GM19238 (cell line): ENCODE measurements around the gene HSPH1.
"Not testable (repeated sequence)": the region's sequence is repeated elsewhere in the genome, so short reads cannot be mapped to it uniquely, and the experiment has no call there.

Source experiments
- DNase-seq: peaks from one replicate; pipeline ENCODE4 v3.0.0; 2011; ENCODE audit warnings: low spot score; ENCODE audit not compliant: insufficient read length

The HSPH1 gene

DNA sequence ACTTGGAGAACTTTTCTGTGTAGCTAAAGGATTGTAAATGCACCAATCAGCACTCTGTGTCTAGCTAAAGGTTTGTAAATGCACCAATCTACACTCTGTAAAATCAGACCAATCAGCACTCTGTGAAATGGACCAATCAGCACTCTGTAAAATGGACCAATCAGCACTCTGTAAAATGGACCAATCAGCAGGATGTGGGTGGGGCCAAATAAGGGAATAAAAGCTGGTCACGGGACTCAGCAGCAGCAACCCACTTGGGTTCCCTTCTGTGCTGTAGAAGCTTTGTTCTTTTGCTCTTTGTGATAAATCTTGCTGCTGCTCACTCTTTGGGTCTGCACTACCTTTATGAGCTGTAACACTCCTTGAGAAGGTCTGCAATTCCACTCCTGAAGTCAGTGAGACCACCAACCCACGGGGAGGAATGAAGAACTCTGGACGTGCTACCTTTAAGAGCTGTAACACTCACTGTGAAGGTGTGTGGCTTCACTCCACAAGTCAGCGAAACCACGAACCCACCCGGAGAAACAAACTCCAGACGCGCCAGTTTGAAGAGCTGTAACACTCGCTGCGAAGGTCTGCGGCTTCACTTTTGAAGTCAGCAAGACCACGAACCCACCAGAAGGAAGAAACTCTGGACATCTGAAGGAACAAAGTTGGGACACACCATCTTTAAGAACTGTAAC is 16.2 kb upstream of the HSPH1 start:
- not testable (repeated sequence) for DNase-seq

DNA sequence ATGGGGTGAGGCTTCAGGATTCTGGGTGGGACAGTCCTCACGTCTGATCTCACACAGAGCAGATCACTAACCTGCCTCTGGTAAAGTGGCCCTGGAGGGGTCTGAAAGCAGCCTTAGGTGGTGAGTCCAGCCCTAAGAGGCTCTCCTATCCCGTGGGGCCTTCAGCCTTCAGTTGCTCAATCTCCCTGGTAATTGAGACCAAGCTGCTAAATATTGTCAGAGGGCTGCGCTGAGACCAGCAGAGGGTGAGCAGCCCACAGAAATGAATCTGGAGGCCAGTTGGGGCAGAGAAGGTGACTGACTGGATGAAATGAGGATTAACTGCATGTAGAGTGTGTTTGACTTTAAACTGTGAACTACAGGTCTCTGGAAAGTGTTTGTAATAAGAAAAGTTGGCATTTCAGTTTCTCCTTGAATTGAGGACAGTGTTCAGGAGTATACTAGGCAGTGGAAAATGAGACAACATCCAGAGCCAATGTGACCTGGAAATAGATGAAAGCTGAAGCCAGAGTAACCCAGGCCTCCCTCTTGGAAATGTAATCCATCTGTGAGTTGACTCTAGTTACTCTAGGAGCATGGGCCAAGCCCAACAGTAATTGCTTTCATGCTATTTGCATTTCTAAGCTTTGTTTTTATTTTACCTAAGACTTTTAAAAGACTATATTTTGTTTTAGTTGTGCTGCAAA is 14.3 kb upstream of the HSPH1 start:
- no peak for DNase-seq

DNA sequence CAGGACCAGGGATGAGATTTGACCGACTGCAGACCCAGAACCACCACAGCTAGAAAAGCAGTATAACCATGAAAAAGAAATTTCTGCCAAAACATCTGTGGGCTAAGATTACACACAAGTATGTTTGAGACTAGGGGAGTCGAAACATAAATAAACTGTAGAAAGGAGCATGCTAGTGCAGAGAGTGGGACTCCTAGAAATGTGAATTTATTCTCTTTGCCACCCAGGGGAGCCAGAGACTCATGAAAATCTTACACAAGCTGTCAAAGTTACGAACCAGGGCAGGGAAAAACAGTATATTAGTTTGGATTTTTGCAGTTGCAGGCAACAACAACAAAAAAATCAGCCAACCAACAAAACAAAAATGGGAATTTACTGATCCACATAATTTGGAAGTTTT is 12.3 kb upstream of the HSPH1 start:
- no peak for DNase-seq

DNA sequence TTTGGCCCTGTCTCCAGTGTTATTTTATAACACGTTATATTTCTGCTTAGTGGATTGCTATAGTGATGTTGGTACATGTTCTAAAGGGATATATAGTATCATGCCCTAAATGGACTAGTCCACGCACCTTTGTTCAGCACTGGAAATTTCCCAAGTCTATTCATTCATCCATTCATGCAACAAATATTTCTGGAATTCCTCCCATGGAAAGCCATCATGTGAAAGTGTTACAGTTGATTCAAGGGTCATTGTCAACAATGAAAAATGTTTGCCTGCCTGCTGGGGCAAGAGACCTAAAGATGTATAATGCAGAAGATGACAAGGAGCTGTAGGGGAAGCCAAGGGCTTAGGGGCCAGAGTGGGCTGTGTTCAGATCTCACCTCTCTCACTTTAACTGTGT is 10.8 kb upstream of the HSPH1 start:
- no peak for DNase-seq

DNA sequence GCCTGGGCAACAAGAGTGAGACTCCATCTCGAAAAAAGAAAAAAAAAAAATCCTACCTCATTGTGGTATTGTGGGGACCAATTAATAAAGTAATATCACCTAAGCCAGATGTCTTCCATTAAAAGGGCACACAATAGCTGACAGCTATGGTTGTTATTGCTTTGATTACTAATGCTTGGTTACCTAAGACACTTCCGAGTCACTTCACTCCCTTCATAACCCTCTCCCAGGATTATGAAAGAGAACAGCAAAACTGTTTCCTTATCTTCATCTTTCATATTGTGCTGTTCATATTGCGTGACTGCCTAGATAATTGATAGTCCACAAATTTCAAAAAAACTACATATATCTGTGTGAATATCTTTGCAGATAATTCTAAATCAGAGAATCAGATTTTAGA is 10.3 kb upstream of the HSPH1 start:
- no peak for DNase-seq

DNA sequence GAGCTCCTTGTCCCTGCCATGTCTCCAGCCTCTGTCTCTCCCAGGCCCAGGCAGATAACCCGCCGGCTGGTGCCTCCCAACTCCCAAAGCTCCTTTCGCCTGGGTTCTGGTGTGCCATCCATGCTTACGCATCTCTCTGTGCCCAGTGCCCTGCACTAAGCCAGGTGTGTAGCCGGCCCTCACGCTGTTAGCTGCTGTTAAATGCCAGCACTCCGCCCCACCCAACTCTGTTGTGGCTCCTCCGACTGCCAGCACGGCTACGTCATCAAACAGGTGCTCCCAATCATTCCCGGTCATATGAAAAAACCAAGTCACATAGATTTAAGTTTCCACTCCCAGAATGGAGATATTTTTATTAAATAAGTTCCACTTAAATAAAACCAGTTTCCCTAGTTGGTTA is 7.0 kb upstream of the HSPH1 start:
- no peak for DNase-seq

DNA sequence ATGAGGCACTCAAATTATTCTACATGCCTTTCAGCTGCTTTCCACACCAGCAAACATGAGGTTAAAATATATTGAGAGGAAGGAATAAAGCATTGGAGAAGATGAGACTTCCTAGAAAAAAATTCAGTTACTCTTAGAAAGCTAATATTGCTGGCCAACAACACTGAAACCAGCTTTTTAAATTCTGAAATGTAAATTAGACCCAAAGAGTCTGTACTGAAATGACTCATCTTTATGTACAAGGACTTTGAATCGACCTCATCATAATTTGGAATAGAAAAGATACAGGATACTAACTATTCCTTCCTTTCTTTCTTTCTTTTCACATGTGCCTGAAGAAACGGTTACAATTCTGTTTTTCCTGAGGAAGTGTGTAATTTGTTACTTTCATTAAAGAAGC is 6.5 kb upstream of the HSPH1 start:
- no peak for DNase-seq

DNA sequence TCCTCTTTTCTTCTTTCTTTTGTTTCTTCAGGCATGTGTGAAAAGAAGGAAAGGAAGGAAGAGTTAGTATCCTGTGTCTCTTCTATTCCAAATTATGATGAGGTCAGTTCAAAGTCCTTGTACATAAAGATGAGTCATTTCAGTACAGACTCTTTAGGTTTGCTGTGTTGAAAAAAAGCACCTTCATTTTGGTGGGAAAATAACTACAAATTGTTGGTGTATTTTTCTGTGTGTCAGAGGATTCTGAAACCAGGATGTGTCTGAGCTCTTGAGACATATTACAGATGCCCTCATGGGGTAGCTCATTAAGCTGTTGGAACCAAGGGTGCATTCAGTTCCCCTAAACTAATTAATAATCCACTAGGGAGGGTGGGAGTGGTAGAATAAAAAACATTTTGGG is 5.8 kb upstream of the HSPH1 start:
- DNase-seq = no peak

DNA sequence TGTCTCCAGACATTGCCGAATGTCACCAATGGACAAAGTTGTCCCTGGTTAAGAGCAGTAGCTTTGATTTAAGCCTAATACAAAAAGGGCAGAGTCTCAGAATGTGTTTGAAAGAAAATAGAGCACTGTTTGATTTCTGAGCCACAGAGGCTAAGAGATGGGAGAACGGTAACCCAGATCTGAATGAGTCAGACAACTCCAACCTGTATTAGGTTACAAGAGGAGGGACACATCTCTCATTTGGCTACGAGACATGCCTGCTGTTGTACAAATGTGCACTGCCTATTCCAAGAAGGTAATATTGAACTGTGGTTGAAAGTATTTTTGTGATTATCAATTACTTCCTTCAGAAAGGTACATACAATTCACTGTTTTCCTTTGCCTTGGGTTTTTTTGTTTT is 4.9 kb upstream of the HSPH1 start:
- no peak for DNase-seq

DNA sequence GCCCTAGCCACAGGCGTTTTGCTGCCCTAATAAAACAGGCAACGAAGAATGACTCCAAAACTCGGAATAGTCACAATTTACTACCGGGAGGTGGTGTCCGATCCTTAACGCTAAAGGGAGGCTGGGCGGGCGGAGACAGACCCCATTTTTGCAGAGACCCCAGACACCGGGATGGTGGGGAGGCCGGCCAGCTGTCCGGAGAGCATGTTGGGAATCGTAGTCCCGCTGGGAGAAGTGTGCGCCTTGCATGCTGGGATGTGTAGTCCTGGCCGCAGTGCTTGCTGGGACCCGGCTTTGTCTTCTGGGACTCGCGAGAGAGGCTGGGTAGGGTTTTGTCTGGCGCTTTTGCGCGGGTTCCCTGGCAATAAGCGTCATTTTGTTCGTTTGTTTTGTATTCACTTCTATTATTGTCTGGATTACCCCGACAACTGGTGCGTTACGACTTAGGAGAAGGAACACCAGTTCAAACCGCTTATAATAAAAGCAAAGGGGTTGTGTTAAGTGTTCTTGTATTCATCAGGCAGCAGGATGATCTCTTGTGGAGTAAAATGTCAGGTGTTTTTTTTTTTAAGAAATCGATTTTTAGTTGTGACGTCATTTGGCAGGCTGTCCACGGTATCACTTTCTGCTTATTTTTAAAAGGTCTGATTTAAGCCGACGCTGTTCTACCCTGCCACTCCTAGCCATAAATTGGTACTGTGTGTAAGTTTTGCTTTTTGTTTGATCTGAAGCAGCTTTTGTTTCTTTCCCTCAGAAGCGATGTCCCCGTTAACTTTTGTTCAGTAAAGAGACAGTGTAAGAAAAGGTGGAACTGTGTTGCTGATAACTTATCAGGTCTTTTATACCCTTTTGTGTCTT is 676 bp upstream of the HSPH1 start:
- DNase-seq = peak; percentile 78

DNA sequence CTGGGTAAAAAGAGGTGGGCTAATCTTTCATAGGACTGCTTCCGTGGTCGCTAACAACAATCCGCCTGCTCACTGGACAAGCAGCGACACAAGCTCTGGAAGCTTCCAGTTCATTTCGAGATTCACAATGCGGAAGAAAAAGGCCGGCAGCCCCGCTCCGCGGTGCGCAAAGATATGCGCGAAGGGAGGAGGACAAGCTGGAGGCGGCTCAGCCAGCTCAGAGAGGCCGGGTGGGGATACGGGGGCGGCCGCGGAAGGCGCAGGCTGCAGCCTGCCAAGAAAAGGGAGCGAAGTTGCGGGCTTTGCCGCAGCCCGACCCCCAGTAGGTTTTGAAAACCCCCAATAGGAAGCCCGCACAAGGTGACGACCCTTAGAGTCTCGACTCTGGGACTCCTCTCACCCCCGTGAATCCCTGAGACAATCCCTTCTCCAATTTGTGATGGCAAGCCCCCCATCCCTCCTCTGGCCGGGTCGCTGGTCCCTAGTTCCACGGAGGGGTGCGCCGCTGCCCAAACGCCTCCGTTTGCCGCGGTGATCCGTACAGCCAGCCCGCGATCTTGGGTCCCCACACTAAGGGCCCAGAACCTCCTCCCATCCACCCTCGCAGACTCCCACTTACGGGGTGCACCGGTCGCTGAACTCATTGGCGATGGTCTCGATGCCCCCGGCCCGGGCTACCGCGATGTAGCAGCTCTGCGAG is 697 bp downstream of the HSPH1 start:
- peak; percentile 32 for DNase-seq

DNA sequence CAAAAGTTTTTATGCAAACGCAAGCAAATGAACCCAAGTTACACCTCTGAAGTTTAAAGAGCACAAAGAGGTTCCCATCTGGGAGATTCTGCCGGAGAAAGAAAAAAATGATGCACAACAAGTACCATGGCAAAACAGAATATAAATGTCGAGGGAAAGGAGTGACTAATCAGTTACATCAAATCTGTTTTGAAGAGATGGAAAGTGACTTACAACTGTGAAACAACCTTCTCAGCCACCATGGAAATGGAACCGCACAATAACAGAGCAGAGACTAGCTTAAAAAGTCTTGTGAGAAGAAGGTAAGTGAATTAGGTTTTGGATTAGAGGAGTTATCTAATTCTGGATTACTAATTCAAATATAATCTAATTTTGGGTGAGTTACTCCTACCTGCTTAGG is 2.4 kb downstream of the HSPH1 start:
- no peak for DNase-seq

DNA sequence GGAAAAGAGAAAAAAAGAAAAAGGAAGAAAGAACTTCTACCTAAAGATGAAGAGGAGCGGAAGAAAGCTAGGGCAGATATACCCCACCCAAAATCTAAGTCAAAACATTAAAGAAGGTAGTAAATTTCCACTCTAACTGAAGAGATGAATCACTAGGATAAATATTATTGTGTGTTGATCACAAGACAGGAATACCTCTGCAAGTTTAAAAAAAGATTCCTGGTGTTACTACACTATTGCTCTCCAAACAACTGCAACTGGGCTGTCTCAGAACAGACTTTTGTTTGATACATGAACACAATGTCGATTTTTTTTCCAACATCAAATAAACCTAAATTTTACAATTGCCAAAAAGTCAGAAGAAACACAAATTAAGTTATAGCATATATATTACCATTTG is 6.8 kb downstream of the HSPH1 start:
- no peak for DNase-seq

DNA sequence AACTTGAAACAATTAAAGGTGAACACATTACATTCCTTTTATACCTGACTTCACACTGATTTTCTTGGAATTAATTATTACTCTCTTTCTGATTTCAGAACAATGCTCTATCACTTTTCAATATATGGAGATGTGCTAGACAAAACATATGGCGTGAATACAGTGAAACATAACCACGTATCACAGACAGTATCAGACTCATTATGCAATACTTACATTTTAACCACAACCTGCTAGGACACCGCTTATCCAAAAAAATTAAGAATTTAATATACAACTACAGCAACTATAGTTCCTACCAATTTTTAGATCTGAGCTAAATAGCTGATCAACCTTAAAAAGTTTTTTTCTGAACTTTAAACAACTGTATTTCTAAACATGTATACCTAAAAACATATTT is 9.9 kb downstream of the HSPH1 start:
- no peak for DNase-seq

DNA sequence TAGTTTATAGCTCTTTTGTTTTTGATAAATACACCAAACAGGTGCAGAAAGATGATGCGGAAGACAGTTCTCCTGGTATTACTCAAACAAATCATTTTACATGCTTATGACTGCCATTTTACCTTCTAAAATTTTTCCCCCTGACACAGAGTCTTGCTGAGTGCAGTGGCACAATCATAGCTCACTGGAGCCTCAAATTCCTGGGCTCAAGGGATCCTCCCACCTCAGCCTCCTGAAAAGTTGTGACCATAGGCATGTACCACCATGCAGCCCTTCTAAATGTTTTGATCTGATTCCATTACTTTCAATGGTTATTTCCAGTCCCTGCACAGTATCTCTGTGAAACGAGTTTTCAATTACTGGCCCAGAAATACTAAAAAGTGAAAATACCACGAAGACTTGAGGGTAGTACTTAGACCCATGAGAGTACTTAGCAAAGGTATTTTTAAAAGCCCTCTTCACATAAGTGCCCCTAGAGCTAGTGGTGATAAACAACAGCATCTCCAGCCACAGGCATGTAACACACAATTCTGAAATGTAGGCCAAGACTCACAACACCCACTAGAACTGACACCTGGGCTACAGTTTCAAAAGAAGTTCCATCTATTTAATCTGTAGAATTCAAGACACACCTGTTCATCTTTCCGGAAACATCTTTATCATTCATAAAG is 11.3 kb downstream of the HSPH1 start:
- no peak for DNase-seq

DNA sequence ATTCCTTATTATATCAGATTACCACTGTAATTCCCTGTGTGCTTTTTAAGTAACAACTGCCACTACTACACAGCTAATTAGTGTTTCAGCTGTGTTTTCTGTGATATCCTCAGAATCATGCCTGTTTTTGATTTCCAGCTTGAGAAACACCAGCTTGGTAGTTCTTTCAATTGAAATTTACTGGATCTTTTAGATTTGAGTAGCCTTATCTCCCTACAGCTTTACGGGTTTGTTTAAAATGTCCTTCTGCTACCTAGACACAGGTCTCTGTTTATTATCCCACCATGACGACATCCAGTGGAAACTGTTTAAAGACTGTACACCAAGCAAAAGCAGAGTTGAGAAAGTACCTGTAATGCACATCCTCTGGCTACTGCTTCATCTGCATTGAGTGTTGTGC is 12.1 kb downstream of the HSPH1 start:
- no peak for DNase-seq

DNA sequence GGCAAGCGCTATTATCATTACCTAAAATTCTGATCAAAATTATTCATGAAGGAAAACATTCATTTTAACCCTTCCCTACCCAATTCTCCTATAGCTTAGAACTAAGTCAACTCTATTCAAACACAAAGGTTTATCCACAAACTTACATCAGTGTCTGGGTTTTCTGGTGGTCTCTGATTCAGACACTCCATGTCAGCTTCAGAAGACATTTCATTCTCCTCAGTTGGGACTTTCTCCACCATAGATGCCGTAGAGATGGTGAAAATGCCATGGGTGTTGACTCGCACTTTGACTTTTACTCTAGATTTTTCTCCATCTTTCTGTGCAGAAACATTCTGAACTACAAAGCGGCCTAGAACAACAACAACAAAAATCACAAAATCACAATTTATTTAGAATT is 16.3 kb downstream of the HSPH1 start:
- no peak for DNase-seq

DNA sequence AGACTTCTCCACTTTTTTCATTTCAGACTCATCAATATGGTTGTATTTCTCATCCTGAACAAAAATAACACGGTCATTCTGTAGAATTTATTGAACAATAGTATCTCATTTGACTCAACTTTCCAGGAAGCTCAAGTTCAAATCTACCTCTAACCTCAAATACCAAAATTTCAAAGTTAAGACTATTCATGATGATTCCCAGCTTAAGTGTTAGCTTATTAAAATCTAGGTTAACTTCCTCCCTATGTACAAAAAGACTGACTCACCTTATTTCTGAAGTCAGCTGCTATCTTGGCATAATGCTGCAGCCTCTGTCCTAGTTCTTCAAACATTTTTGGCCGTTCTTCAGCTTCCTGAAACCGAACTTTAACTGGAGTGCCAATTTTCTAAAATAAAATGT is 23.2 kb downstream of the HSPH1 start:
- no peak for DNase-seq

DNA sequence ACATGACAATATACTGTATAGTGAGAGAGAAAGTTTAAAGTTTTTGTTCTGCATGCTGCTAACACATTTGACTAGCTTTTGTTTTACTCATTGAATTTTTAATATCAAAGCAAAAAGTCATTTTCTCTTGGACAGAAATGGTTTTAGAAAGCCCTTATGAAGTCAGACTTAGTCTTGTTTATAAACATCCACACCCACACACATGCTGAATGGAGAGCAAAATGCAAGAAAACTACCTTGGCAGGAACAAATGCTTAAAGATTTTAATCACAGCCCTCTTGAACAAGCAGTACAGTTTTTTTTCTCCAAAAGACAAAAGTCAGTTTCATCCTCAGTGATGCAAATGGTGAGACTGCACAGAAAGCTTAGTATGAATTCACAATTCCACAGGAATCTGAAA is 25.0 kb downstream of the HSPH1 start:
- DNase-seq = no peak

DNA sequence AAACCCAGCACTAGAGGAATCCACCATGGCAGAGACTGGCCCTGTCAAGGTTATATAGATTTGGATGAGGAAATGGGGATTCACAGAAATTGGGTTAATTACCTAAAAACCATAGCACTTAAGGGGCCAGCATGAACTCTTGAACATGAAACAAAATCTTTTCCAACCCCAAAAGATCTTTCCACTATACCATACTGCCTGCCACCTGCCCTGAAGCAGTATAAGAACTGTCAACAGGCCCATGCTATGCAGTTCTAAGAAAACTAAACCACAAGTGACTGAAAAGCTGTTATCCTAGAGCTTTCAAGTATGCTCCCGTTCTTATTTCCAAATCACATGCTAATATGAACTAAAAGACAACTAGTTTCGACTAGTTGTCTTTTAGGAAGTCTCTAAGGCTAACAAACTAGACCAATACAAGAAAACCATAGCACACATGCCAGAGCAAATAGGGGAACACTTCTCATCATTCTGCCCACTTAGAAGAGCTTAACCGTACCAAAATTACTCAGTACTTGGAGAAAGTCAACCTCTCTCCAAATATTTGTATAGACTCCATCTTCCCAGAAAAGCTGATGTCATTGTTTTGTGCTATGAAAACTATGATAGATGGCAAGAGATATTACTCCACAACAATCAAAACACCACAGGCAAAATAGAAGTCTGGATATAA is 27.5 kb downstream of the HSPH1 start:
- no peak for DNase-seq

DNA sequence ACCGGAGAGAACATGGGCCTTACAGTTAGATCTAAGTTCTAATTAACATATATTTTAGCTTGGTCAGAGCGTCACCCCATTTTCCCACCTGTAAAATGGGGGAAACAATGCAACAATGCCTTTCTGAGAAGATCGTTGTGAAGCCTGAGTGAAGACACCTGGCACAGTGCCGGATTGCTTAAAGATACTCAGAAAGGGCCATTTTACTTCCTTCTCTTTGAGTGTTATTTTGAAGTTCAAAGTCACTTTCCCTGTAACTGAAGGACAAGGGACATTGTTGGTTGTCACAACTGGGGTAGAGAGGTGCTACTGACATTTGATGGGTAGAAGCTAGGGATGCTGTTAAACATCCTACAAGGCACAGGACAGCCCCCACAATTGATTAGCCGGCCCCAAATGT is 28.1 kb downstream of the HSPH1 start:
- no peak for DNase-seq
